ENCODE results near the gene TIGD1.

TIGD1 gene

DNA sequence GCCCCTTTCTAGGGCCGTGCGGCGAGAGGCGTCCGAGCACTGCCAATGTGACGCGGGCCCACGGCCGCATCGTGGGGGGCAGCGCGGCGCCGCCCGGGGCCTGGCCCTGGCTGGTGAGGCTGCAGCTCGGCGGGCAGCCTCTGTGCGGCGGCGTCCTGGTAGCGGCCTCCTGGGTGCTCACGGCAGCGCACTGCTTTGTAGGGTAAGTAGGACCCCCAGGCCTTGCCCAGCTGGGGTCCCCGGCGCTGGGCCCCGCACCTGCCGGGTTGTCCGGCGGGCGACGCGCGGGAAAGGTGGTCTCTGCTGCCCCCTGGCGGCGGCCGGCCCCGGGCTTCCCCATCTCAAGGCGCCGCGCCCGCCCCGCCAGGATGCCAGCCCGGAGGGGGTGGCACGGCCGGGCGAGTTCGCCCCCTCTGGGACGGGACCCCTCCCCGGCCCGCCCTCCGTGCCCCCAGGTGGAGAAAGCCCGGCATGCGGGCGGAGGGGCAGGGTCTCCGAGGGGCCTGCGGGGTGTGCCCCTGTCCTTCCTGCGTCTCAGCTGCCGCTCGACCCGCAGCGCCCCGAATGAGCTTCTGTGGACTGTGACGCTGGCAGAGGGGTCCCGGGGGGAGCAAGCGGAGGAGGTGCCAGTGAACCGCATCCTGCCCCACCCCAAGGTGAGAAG, 28.3 kb downstream of the TIGD1 start:
- DNase-seq: peak; percentile 89

GRCh38 chr2:232521098-232521497, 29.3 kb downstream of the TIGD1 start:
- DNase-seq: no peak

GRCh38 chr2:232520489-232520888, 29.9 kb downstream of the TIGD1 start:
- DNase-seq: no peak

DNA sequence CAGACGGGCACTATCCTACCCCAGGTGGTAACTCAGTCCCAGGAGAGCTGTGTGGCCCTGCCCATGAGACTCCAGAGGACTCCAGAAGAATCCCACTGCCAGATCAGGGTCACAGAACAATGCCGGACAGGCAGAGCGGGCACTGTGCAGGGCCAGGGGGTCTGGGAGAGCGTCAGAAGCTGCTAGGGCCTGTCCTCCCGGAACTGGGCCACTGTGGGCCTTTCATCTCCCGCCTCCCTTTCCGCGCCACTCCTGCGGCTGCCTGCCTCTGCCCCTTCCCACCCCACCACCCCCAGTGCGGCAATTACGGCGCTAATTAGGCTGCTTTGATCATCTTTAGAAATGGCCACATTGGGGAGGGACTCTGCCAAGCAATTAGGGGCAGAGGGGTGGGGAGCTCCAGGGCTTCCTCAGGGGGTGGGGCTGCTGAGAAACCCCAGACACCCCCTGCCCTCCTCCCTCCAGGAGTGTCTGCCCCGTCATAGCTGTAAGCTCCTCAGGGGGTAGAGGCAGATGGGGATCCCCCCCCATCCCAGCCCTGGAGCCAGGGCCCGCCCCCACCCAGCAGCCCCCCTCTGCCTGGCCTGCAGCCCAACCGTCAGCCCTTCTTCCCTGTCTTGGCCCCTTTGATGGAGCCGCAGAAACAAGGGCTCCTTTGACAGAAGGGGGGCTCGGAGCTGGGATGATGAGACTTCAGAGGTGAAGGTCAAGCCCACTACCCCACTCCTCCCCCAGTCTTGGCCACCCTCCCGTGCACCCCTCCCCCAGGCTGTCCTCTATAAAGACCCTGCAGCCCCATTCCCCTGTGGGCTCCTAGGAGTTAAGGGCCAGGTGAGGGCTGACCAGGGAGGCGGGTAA, 30.5 kb downstream of the TIGD1 start, which contains the start of gene PRSS56:
TSS of gene PRSS56 (plus strand) at position 808 of the 858 bp plus-strand sequence. CDS start 211 bp downstream, outside the sequence.
- peak; percentile 80 for DNase-seq

- DNase-seq: no peak
Observed at GRCh38 chr2:232518844-232519243, 31.5 kb downstream of the TIGD1 start.

DNA sequence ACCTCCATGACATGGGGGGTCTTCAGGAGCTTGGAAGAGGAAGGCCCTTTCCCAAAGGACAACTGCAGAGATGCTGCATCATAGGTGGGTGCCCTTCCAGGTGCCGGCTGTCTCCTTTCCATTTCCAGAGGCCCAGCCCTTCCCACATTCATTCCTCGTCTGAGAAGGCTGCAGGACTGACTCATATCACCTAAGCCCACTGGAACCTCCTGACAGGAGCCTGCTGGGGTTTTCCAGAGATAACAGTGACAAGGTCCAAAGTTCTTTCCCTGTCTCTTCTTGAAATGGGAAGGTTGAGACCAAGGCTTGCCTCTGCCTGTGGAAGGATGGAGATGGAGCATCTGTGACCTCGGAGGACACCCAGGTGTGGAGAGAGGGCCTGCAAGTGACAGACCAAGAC, 33.8 kb downstream of the TIGD1 start:
- DNase-seq: no peak

DNA sequence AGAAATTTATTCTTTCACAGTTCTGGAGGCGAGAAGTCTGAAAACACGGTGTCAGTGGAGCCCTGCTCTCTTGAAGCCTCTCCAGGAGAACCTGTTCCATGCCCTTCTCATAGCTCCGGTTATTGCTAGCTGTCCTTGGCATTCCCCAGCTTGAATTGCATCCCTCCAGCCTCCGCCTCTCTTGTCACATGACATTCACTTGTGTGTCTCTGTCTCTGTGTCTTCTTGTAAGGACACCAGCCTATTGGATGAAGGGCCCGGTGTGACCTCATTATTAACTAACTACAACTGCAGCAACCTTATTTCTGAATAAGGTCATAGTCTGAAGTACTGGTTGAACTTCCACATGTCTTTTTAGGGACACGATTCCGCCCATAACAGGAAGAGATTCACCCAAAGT, 34.7 kb downstream of the TIGD1 start:
- DNase-seq: no peak

DNA sequence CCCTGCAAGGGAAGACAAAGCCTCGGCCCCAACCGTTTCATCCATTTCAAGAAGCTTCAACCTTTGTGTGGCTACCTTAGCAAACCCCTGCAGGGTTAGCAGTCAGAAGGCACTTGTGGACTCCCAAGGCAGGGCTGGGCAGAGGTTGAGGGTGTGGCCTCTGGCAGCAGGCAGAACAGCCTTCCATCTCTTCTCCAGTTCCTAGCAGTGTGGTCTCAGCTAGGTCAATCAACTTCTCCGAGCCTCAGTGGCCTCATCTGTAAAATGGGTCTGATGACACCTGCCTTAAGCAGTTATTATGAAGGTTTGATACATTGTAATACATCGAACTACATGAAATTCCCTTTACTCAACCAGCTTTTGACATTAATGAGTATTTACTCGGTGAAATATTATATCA, 37.0 kb downstream of the TIGD1 start:
- no peak for DNase-seq

- DNase-seq: peak; percentile 77
Observed at GRCh38 chr2:232512602-232513001, 37.8 kb downstream of the TIGD1 start.

- no peak for DNase-seq
Observed at GRCh38 chr2:232511336-232511890, 38.9 kb downstream of the TIGD1 start.

DNA sequence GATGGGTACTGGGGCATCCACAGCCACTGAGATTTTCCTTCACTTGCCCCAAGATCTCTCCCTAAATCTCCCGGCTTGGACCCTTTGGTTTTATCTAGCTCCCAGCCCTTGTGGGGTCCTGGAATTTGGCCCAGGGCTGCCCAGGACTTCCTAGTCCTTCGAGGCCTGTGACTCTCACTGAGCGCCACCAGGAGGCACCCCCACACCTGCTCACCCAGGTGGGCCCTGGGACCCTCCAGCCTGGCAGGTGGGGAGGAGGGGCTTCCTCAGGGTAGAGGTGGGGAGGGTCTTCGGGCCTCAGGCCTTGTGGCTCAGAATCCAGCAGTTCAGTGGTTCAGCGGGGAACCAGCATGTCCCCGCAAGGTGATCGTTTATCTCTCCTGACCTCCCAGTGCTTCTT, 42.1 kb downstream of the TIGD1 start:
- DNase-seq: no peak

DNA sequence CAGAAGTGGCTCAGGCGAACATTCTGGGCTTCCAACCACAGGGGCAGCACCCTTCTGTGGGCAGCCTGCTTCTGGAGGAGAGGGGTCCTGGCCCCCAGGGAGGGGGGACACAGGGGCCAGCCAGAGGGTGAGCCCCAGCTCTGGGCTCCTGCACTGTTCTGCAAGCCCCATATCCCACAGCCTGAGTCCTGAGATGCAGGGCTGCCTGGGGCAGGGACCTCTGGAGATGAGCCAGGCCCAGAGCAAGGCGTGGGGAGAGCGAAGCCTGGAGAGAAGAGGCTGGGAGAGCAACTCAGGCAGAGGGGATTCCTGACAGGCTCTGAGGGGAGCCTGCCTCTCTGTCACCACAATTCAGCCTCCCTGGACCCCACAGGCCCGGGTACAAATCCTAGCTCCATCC, 43.6 kb downstream of the TIGD1 start:
- no peak for DNase-seq

- peak; percentile 69 for DNase-seq
Observed at GRCh38 chr2:232505856-232506255, 44.5 kb downstream of the TIGD1 start.

- DNase-seq: peak; percentile 52
Observed at GRCh38 chr2:232504438-232504837, 45.9 kb downstream of the TIGD1 start.

GRCh38 chr2:232503809-232504323, 46.5 kb downstream of the TIGD1 start:
- no peak for DNase-seq

DNA sequence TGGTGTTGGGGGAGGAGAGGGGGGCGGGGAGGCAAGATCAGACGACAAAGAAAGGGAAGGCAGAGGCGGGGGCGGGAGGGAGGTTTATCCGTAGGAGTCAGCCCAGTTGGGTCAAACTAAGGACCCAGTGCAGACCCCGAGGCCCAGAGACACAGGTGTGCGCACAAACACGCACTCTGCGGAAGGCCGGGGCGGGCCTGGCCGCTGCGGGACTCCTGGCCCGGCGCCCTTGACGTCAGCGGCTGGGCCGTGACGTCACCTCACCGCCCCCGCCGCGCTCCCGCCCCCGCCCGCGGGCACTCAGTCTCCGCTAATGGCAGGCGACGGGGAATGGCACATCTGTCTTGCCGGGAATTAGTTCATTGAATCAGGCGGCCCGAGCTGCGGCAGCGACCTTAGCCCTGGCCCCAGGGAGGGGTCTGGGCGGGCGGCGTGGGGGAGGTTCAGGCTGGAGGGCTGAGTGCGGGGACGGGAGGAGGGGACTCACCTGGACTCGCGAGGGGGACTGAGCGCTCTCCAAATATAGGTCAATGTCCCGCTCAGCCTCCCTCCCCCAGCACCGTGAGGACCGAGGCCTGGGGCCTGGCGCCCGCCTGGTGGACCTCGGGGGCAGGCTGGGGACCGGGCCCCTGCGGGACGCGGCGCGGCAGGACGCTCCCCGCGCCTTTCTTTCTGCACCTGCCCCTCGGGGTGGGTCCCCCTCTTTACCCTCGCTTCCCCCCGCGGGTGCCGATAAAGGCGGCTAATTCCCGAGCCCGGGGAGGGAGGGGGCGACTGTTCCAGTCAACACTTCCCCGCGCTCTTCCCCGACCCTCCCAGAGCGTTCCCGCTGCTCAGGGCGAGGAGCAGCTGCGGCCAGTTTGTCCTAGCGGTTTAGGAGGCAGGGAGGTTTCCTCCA, 47.2 kb downstream of the TIGD1 start:
- DNase-seq: peak; percentile 82

DNA sequence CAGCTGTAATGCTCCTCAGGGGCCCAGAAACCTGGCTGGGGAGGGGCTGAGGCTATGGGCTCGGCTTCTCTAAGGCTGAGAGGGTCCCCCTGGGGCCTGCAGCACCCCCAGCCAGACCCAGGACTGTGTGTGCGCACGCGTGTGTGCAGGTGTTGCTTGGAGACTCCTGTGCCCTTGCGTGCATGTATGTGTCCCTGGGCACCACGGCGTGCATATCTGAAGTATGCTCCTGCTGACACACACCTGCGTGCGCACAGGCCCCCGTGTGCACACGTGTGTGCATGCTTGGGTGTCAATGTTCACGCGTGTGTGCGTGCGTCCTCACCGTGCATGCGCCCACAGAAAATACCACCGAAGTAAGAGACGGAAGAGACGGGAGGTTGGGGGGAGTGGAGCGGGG, 47.8 kb downstream of the TIGD1 start:
- peak; percentile 66 for DNase-seq

DNA sequence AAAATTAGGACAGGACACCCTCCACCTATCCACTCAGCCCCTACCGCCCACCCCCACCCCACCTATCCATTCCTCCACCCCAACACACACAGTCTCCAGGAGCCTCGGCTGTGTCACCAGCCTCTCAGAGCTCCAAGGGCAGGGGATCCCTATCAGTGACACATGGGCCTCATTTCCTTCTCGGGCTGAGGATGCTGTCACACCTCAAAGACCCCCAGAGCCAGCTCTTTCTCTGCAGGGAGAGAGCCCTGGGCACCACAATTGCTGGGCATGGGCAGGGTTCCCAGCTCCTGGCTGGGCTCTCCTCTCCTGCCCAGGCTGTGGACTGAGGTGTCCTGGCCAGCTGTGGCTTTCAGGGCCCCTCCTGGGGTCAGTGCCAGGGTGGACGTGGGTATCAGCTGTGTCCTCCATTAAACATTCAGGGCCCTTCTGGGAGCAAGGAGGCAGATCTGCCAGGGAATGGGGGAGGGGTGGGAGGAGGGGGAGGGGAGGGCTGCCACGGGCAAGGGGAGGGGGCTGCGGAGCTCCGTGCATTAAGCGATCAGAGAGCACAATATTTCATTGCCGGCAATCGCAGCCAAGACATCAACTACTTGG, 48.5 kb downstream of the TIGD1 start:
- peak; percentile 61 for DNase-seq

- DNase-seq: peak; percentile 29
Observed at GRCh38 chr2:232501331-232501771, 49.0 kb downstream of the TIGD1 start.

DNA sequence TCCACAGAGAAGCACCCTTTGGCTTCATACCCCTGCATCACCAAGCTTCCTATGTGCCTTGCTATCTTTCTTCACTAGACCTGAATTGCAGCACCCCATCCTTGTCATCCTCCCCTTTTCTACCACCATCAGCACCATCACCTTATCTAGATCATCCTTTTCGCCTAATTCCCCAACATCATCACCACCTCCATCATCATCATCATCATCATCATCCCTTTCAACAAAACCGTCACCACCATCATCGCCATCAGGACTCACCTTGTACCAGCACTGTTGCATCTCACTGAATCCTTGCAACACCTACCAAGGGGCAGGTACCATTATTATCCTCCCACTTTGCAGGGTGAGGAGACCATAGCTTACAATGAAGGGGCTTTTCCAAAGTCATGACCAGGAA, 51.9 kb downstream of the TIGD1 start:
- no peak for DNase-seq
